Left hindlimb (tissue), 1 donor: Measurements from ENCODE around the gene HDAC11.

ENCODE experiments used
- DNase-seq: peaks from one replicate; pipeline ENCODE4 v3.0.0-alpha.2; 2018

Gene HDAC11

DNA sequence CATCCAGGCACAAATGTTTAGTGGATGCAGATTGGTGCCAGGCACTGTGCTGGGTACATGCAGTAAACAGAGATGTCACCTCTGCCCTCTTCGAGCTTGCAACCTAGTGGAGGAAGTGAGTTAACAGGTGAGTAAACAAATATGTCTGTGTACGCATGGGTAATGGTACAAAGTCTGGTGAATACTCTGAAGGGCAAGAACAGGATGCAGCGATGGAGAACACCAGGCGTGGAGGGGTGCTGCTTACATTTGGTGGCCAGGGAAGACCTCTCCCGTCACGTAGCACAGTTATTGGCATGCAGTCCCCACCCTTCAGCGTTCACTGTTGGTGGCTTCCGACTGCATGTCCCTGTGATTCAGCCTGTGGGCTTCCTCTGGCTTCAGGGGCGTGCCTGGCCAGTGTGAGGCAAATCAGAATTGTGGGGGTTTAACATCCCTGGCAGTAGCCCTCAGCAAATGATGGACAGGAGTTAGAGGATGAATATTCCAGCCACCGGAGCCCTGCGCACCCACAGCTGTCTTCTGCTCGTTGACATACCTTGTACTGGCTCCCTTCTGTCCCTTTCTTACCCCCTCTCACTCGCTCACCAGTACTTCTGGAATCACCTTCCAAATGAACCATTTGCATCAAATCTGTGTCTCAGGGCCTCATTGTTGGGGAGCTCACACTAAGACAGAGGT lies 9.1 kb upstream of the HDAC11 start:
- DNase-seq = no peak

DNA sequence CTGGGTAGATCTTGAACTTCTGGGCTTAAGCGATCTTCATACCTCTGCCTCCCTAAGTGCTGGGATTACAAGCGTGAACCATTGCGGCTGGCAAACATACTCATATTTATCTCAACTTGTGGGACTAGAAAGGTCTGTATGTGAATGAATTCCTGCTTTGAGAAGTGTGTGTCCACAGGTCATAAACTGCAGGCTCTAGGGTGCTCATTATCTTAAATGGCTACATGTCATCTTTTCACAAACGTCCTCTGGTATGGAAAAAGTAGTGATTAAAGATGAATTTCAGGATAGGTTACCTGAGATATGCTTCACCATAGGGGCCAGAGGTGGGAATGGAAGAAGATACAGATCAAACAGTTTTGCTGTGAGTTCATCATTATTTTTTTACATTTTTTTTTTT lies 7.8 kb upstream of the HDAC11 start:
- DNase-seq = no peak

DNA sequence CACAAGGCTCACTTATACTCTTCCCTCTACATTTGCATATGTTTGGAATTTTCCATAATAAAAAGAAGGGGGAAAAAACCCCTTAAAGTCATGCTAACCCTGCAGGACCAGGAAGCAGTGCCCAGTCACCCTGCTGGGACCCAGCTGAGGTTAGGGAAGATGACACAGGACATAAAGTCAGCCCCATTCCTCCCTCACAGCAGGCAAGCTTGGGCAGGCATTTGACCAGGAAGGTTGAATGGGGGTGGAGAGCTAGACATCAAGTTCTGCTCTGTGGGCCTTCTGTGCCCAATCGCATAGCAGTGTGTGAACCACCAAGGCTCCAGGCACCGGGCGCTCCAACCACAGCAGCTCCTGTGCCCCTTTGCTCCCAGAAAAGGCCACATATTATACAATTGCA lies 7.1 kb upstream of the HDAC11 start:
- no peak for DNase-seq

DNA sequence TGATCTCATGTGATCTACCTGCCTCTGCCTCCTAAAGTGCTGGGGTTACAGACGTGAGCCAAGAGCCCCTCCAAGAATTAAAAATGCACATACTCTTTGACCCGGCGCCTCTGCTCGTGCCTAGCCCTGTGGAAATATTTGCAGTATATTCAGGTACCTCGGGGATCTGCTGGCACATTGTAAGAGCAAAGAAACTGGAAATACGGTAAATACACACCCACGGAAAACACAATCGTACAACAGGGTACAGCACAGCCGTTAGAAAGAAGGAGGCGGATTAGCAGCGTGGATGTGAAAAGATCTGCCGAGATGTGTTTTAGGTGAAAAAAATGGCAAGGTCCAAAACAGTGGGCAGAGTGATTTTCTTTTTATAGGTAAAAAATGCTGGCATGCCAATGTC lies 6.1 kb upstream of the HDAC11 start:
- no peak for DNase-seq

DNA sequence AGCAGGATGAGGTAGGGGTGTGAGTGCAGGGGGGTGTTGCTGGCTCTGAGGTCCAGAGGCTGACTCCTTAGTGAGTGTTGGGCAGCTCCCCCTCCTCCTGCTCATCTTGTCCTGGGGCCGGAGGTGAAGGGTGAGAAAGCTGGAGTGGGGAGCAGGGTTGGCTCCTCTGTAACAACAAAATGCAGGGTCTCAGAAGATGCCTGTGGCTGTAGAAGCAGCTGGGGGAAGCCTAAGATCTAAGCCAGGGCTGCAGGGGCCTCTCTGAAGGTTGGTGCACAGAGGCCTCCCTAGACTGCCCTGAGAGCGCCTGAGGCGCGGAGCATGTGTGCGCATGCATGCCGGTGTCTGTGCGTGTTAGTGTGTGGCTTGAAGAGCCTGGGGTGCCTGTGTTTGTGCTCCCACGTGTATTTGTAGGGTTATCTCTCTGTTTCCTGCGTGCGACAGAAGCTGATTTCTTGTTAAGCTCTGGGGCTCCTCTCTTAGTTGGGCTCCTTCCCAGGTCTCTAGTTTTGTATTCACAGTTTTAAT lies 5.3 kb upstream of the HDAC11 start:
- DNase-seq = no peak

DNA sequence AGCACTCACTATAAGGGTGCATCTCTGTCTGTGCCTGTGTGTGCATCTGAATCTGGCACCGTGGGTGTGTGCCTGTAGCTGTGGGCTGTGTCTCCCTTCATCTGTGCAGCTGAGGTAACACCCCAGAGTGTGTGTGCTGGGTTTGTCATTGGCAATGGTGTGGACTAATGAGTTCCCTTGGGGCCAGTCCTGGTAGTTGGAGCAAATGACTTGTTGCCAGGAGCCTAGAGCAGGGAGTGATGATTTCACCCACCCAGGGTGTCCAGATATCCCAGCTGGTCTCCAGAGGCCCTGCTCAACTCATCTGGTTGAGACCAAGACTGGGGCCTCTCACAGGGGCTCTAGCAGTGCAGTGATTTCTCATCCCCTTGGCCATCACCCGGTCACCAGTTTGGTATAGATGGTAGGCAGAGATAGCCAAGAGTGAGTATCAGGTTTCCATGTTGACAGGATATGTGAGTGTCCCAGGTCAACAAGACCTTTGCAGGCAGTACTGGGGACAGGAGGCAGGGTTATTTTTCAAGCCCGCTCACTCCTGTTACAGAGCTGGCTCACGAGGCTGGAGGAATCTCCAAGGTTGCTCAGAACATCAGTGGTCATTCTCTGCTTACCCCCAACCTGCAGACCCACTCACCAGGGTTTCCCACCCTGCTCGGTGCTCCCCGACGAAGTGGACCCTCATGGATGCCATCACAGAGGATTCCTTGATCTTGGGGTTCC lies 4.1 kb upstream of the HDAC11 start:
- DNase-seq = no peak

DNA sequence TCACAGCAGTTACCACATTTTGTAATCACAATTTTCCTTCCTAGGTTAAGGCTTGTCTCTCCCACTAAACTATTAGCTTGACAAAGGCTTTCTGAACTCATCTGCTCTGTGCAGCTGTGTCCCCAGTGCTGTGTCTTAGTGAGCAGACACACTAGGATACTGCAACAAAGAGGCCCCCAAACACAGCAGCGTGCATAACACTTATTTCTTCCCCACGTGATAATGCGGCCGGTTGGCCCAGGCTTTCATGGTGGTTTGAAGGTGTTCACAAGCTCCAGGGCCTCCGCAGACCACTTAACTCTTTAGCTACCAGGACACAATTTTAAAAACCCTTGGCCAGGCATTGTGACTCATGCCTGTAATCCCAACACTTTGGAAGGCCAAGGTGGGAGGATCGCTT lies 2.2 kb upstream of the HDAC11 start:
- no peak for DNase-seq

DNA sequence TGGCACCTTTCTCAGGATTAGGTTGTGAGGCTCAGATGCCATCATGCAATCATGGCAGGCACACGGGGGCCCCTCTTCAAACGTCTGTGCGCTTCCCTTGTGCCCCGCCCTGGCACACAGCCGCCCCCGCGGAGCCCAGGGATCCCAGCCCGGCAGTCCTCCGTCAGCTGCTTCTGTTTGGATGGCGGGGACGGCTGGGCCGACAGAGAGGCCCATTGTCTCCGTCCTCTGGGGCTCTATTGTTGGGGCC lies 849 bp upstream of the HDAC11 start:
- peak; percentile 70 for DNase-seq

DNA sequence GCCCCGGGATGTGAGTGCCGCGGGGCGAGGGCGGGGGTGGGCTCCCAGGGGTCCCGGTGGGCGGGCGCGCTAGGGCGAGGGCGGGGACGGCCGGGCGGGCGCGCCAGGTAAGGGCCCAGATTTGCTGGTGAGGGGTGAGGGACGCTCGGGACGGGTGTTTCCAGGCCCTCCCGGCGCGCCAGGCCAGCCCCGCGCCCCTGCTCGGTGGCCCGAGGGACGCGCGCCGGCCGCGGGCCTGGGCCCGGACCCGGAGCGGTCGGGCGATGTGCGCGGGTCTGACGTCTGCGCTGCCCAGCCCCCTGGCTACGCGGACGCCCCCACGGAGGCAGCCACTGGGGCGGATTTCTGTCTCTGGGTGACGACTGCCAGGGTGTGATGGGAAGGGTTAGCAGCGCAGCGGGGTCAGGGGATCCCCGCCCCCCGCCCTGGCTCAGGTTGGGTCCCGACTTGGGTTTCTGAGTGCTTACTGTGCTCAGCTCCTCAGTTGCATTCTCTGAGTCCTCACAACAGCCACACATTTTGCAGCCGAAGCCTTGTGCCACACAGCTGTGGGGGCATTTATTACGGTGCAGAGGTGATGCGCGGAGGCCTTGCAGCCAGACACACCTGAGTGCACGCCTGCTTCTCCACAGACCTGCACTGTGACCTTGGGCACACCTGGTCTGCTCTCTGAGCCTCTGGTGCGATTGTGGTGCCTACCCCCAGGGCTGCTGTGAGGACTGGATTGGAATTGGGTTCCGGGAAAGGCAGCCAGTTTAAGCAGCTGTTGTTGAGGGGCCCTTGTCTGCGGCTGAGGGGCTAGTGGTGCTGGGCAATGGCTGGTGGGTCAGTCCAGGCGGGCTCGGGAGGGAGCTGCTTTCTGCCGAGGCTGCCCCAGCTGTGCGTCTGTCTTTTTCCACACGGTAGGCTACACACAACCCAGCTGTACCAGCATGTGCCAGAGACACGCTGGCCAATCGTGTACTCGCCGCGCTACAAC lies 523 bp downstream of the HDAC11 start:
- peak; percentile 68 for DNase-seq

DNA sequence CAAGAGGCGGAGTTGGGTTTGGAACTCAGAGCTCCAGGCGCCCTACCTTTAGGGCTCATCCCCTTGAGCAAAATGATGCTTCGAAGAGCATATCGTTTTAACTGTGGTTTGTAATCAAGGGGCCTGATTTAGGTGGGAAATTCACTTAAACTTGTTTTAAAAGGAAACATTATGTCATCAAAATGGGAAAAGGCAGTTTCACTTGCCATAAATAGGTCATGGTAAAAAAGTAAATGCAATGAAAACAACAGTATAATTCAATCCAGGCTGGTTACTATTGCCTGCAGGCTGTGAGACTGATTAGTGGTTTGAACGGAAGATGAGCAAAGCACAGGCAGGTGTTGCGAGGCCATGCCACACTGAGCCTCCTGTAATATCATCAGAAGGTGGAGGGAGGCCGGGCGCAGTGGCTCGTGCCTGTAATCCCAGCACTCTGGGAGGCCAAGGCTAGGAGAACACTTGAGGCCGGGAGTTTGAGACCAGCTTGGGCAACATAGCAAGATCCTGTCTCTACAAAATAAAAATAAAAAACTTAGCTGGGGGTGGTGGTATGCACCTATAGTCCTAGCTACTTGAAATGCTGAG lies 2.1 kb downstream of the HDAC11 start:
- peak; percentile 37 for DNase-seq

DNA sequence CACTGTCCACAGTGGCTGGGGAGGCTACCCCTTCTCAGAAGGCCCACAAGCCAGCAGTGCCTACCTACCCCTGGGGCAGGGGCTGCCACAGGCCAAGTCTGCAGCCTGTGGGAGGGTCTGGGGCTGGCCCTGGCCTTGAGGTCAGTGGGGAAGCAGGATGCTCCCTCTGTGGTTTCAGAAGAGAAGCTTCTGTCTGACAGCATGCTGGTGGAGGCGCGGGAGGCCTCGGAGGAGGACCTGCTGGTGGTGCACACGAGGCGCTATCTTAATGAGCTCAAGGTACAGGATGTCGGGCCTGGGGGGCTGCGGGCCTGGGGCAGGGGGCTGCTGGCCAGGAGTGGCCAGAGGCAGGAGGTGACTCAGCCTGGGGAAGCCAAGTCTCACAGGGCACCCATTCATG lies 3.2 kb downstream of the HDAC11 start:
- DNase-seq = peak; percentile 10

DNA sequence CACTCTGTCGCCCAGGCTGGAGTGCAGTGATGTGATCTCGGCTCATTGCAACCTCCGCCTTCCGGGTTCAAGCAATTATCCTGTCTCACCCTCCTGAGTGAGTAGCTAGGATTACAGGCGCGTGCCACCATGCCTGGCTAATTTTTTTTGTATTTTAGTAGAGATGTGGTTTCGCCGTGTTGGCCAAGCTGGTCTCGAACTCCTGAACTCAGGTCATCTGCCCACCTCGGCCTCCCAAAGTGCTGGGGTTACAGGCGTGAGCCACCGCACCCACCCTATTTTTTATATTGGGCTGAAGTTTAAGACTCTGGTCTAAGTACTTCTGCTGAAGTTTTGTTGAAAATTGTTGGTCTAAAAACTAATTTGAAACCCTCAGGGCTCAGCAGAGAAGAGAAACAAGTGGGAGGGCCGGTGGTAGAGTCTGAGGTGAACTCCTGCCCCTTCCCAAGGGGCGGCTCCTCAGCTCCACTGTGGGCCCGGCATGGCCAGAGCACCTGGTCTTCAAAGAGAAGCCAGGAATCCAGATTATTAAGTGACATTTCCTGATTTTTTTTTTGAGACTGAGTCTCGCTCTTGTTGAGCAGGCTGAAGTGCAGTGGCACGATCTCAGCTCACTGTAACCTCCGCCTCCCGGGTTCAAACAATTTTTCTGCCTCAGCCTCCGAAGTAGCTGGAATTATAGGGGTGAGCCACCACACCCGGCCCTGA lies 4.0 kb downstream of the HDAC11 start:
- peak; percentile 29 for DNase-seq

DNA sequence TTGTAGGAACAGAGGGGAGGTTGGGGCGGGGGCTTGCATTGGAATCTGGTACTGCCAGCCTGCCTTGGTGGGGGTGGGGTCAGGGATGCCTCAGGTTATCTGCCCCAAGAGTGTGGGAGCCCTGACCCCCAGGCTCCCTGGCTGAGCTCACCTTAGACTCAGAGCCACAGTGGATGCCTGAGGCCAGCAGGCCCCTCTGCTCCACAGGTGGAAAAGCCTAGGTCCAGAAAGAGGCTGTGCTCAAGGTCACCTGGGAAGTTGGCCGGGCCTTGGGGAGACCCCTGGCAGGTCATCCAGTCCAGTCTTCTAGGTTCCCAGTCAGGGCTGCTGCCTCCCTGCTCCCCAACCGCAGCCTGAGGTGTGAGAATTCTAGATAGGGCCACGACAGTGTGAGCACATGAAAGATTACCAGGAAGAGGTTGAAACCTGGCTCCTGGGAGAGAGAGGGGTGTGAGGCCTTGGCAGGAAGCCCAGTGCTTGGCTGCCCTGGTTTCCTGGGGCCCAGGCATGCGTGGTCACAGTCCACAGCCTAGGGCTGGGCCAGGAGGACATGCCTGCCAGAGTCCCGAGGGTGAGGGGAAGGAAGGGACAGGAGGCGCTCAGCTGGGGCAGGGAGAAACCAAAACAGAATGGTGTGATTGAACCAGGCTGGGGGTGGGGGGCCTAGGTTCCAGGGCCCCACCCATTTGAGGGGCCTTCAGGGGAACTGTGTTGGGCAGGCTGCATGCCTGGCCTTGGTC lies 4.9 kb downstream of the HDAC11 start:
- peak; percentile 53 for DNase-seq

DNA sequence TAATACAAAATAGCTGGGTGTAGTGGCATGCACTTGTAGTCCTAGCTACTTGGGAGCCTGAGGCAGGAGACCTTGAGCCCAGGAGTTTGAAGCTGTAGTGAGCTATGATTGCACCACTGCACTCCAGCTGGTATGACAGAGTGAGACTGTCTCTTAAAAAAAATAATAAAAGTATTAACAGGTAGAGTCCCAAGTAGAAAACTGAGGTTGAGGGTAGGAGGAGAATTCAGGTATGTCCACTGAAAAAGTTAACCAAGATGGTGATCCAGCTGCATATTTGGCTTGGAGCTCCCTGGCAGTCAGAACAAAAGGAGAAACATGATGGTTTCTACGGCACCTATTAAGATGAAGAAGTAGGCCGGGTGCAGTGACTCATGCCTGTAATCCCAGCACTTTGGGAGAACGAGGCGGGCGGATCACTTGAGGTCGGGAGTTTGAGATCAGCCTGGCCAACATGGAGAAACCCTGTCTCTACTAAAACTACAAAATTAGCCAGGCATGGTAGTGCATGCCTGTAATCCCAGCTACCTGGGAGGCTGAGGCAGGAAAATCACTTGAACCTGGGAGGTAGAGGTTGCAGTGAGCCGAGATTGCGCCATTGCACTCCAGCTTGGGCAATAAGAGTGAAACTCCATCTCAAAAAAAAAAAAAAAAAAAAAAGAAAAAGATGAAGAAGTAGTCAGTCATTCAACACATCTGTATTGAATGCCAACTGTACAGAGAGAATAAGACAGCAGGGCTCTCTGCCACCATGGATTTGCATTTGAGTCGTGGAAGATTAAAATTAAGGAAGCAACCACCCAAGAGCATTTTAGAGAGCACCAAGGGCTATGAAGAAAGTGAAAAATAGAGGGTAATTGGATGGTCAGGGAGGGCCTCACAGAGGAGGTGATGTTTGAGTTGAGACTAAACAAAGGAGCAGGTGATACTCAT lies 5.8 kb downstream of the HDAC11 start:
- DNase-seq = peak; percentile 13

DNA sequence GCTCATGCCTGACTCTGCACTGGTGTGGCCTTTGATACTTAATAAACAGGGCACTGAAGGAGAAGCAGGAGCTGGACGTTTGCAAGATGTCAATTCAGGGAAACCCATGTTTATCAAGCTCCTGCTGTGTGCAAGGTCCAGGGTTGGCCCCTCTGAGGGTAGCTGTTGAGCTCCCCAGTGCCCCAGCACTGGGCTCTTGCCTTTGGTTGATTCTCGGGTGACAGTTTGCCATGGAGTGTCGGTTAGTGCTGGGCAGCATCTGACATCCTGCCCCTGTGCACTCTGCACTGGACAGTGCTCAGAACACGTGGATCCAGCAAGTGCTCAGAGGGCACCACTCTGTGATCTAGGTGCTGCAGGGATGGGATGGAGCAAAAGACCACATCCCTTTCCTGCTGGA lies 7.3 kb downstream of the HDAC11 start:
- peak; percentile 23 for DNase-seq

DNA sequence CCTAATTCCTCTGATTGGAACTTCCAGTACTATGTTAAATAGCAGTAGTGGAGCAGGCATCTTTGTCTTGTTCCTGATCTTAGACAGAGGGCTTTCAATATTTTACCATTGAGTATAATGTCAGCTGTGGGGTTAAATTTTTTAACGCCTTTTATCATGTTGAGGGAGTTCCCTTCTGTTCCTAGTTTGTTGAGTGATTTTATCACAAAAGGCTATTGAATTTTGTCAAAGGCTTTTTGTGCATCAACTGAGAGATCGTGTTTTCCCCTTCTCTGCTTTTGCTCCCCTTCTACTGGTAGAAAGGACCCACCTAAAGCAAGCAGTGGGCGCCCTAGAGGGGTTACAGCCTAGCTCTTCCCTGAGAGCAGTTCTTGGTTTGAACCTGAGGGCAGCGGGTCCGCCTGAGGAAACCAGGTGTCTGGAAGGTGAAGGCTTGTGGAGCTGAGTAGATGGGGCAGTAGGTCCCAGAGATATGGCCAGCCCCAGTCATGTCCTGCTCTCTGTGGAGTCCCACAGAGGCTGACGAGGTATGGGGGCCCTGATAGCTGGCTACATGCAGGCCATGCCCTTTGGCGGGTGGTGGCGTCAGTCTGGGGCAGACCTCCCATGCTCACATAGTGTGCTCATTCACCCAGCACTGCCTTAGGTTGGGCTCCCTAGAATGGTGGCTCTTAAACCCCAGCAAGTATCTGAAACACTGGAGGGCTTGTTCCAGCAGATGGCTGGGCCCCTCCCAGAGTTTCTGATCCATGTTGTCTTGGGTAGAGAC lies 11.3 kb downstream of the HDAC11 start:
- no peak for DNase-seq

DNA sequence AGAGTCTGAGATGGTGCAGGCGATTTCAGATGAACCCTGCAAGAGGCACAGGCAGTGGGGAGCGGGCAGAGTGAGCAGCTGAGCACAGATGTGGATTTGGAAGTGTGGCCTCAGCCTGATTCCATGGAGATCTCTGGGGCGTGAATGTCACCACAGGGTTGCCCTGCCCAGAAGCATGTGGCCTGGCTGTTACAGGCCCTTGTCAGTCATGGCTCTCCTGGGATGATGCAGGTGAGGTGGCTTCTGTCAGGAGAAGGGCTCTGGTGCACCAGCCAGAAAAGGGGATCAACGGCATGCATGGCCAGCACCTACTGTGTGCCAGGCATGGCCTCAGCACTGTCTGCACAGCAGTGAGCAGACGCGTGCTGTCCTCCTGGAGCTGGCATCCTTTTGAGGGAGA lies 11.9 kb downstream of the HDAC11 start:
- DNase-seq = peak; percentile 29

DNA sequence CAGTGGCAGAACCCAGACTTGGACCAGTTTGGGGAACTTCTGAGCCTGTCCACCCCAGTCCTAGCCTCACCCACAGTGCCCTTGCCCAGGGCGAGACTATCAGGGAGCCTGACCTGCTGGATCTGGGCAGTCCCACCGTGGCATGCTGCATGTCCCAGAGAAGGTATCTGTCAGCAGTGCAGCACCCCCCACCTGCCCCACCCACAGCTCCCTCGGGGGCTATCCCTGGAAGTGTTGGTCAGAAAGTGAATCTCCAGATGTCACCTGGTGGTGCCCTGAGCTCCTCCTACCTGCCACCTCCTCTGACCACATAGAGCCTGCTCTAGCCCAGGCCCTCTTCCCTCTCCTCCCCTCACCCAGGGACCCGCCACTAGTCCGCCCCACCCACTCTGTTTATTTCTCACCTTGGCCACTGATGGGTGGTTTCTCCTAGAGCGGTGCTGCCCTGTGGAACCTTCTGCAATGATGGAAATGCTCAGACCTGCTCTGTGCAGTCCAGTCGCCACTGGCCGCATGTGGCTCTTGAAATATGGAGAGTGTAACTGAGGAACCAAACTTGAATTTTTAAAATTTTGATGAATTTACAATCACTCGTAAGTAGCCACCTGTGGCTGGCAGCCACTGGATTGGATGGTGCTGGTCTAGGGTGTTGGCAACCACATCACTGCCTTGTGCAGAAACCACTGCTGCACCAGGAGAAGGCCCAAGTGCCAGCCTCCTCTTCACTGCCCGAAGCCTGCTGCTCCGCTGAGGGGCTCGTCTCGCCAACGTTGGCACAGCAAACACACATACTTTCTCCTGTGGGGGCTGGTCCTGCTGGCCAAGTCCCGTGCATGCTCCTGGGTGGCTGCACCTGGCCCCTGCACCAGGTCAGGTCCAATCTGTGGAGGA lies 13.1 kb downstream of the HDAC11 start:
- peak; percentile 25 for DNase-seq
